Activated CD8-positive, alpha-beta T cell treated with anti-CD3 and anti-CD28 coated beads for 36 hours (primary cell): ENCODE results near the gene SOX10. TPM values are rescaled to one million over a fixed set of nuclear protein-coding genes. Genes with fewer than 3 reads are reported as not detected.

Source experiments
- ATAC-seq: fragments of 200-7000 bp; cut with Tn5 transposase; one replicate; pipeline ENCODE4 v1.10.0; 2021; ENCODE audit warnings: mild to moderate bottlenecking, moderate library complexity
- CTCF ChIA-PET: fragments of 350-600 bp; sonication (Branson Sonifier 250); formaldehyde crosslinking; loops from one replicate; lab custom pipeline; 2021; ENCODE audit warnings: antibody characterized with exemption; lab: Charles Lee
- POLR2A ChIA-PET: fragments of 350-600 bp; sonication (Branson Sonifier 250); formaldehyde crosslinking; loops from one replicate; lab custom pipeline; 2021; ENCODE audit warnings: antibody characterized with exemption; lab: Charles Lee
- DNase-seq: peaks from one replicate; pipeline ENCODE4 v3.0.0-alpha.2; 2020
- H3K27ac Mint-ChIP-seq: one replicate; pipeline ENCODE4 v1.8.0; 2021; ENCODE audit warnings: mild to moderate bottlenecking, mixed read lengths
- H3K27me3 Mint-ChIP-seq: one replicate; pipeline ENCODE4 v1.8.0; 2021; ENCODE audit warnings: mixed read lengths
- H3K36me3 Mint-ChIP-seq: one replicate; pipeline ENCODE4 v1.8.0; 2021; ENCODE audit warnings: low read depth, mixed read lengths
- H3K4me1 Mint-ChIP-seq: one replicate; pipeline ENCODE4 v1.8.0; 2021; ENCODE audit warnings: low read depth, mixed read lengths
- H3K4me3 Mint-ChIP-seq: one replicate; pipeline ENCODE4 v1.8.0; 2021; ENCODE audit warnings: mild to moderate bottlenecking, moderate library complexity, mixed read lengths
- H3K9me3 Mint-ChIP-seq: one replicate; pipeline ENCODE4 v1.8.0; 2021; ENCODE audit warnings: mixed read lengths
- intact Hi-C: fragments of 100-400 bp; cut with micrococcal nuclease; formaldehyde crosslinking; loops from one replicate; pipeline ENCODE4 v1.10.0; 2022
- total RNA-seq, 2 experiments: library from RNA; stranded (reverse); gene quantifications; one replicate each; pipeline ENCODE4 v1.2.3, GENCODE V29; 2021
- TF ChIP-seq, protein P1 (sequence below): fragments of 200-600 bp; IDR thresholded peaks from one replicate; pipeline ENCODE4 v1.8.0; 2022; ENCODE audit warnings: antibody characterized with exemption, mild to moderate bottlenecking

Gene SOX10
- total RNA-seq, 2 experiments from 2014 or later = not detected

DNA sequence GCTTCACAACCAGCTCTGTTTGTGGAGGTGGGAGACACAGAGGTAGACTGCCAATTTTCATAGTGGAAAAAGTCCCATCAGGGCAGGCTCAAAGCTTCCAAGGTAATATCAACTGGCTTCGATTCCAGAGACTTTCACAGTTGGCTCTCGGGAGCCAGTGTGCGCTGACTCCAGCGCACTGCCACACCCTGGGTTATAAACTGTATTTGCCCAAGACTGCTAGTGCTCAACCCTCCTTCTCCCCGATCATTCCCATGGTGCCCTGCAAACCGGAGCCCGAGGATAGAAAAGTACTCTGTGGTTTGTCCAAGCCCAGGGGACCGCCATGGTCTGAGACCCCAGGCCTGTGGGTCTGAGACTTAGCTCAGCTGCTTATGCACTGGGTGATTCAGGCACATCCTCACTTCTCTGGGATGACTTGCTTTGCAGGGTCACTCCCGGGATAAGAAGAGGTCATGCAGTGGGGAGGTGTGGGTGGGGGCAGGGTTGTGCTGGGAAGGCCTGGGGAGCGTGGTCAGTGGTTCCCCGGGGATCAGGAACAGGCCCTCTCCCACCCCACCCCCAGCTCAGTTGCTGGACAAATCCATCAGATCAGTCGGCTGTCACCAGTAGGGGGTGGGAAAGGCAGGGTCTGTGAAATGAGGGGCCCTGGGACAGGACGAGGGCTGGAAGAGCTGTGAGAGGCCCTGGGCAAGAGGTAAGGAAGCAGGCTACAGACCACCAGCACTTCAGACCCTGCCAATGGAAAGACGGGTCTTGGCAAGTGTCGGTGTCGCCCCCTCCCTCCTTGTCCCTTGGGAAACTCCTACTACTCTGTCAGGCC lies 46.2 kb upstream of the SOX10 start:
- ChIA-PET CTCF (interaction anchor here (1.0 kb wide), 1 partner anchor 21 kb away, joined by 3 read pairs; no protein-coding TSS in a partner anchor), POLR2A (no interaction called here)
- Mint-ChIP-seq H3K9me3 (no peaks in the 10 kb centered on the region), H3K27ac (no peak overlapping the region), H3K4me3 (no peak overlapping the region), H3K4me1 (no peaks in the 10 kb centered on the region), H3K27me3 (no peaks in the 10 kb centered on the region), H3K36me3 (no peaks in the 10 kb centered on the region)
- DNase-seq = no peak
- intact Hi-C loops = no loop called here
- TF ChIP-seq, protein P1, sequence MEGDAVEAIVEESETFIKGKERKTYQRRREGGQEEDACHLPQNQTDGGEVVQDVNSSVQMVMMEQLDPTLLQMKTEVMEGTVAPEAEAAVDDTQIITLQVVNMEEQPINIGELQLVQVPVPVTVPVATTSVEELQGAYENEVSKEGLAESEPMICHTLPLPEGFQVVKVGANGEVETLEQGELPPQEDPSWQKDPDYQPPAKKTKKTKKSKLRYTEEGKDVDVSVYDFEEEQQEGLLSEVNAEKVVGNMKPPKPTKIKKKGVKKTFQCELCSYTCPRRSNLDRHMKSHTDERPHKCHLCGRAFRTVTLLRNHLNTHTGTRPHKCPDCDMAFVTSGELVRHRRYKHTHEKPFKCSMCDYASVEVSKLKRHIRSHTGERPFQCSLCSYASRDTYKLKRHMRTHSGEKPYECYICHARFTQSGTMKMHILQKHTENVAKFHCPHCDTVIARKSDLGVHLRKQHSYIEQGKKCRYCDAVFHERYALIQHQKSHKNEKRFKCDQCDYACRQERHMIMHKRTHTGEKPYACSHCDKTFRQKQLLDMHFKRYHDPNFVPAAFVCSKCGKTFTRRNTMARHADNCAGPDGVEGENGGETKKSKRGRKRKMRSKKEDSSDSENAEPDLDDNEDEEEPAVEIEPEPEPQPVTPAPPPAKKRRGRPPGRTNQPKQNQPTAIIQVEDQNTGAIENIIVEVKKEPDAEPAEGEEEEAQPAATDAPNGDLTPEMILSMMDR = no peak
- ATAC-seq = no peak

- H3K27ac Mint-ChIP-seq = no peak overlapping the region
- POLR2A ChIA-PET = no interaction called here
- ATAC-seq = no peak
Measured at GRCh38 chr22:38029901-38030300, 45.5 kb upstream of the SOX10 start.

GRCh38 chr22:38029370-38029769 lies 45.0 kb upstream of the SOX10 start:
- H3K27me3 Mint-ChIP-seq = no peaks in the 10 kb centered on the region
- POLR2A ChIA-PET = no interaction called here
- DNase-seq (no peak), ATAC-seq (no peak)
- TF ChIP-seq, protein P1 = no peak
- no peaks in the 10 kb centered on the region for H3K4me1 Mint-ChIP-seq
- H3K27ac Mint-ChIP-seq = no peak overlapping the region
- no peaks in the 10 kb centered on the region for H3K9me3 Mint-ChIP-seq
- H3K4me3 Mint-ChIP-seq = no peak overlapping the region
- H3K36me3 Mint-ChIP-seq = no peaks in the 10 kb centered on the region
- intact Hi-C loops = no loop called here
- CTCF ChIA-PET = no interaction called here

More at GRCh38 chr22:38029901-38030300, 45.5 kb upstream of the SOX10 start:
- no peak for DNase-seq
- Mint-ChIP-seq H3K4me3 (no peak overlapping the region), H3K27me3 (no peaks in the 10 kb centered on the region), H3K4me1 (no peaks in the 10 kb centered on the region), H3K9me3 (no peaks in the 10 kb centered on the region), H3K36me3 (no peaks in the 10 kb centered on the region)
- TF ChIP-seq, protein P1 = no peak
- CTCF ChIA-PET = no interaction called here
- intact Hi-C loops = no loop called here

DNA sequence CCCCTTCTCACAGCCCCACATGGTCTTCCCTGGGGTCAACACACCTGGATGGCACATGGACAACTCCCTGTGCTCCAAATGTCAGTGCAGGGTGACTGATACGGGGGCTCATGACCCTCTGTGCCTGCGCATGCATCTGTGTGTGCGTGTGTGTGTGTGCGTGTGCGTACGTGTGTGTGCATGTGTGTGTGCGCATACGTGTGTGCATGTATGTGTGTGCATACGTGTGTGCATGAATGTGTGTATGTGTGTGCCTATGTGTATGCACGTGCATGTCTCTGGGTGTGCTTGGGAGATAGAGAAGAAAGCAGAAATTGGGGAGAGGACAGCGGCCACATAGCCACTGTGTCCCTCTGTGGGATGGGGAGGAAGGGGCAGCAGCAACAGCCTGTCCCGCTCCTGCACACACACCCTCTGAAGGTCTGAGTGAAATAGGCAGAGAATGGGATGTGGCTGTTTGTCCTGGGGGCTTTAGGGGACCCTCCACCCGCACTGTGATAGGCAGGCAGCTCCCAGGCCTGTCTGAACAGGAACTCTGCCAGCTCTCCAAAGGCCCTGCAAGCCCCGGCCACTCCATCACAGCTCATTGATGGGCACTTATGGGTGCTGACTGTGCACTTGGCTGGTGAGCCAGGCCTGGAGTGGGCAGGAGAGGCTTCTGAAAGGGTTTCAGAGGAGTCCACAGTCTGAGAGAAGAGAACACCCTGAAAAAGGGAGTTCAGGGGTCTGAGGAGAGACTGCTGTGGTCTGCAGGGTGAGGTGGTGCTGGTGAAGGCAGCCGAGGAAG lies 44.2 kb upstream of the SOX10 start:
- intact Hi-C loops = no loop called here
- ATAC-seq (no peak), DNase-seq (no peak)
- Mint-ChIP-seq H3K36me3 (no peaks in the 10 kb centered on the region), H3K4me3 (no peak overlapping the region), H3K4me1 (no peaks in the 10 kb centered on the region), H3K27me3 (no peaks in the 10 kb centered on the region), H3K27ac (no peak overlapping the region), H3K9me3 (no peaks in the 10 kb centered on the region)
- ChIA-PET POLR2A (no interaction called here), CTCF (interaction anchor here (0.8 kb wide), 1 partner anchor 24 kb away, joined by 4 read pairs; no protein-coding TSS in a partner anchor)
- TF ChIP-seq, protein P1 = no peak

GRCh38 chr22:38027487-38027886 lies 43.1 kb upstream of the SOX10 start:
- ChIA-PET POLR2A (no interaction called here), CTCF (no interaction called here)
- Mint-ChIP-seq H3K4me3 (no peak overlapping the region), H3K36me3 (no peaks in the 10 kb centered on the region), H3K27me3 (no peaks in the 10 kb centered on the region), H3K9me3 (no peaks in the 10 kb centered on the region), H3K4me1 (no peaks in the 10 kb centered on the region), H3K27ac (no peak overlapping the region)
- TF ChIP-seq, protein P1 = no peak
- no peak for DNase-seq
- no peak for ATAC-seq
- intact Hi-C loops = no loop called here
